HG02981 (cell line): ENCODE data around the gene ELOA.
A peak's percentile ranks its signal among the peaks of the same experiment; 100 is the strongest.

ENCODE experiments used
- ATAC-seq: cut with Tn5 transposase; IDR thresholded peaks from one replicate; pipeline ENCODE4 v1.9.1; 2021; ENCODE audit warnings: mild to moderate bottlenecking, moderate library complexity; ENCODE audit not compliant: unreplicated experiment

The ELOA gene

GRCh38 chr1:23743287-23744152 lies at the start of gene ELOA:
Gene ELOA, plus strand, starts transcription at chr1:23743471. Its CDS starts 33 bp downstream, at chr1:23743504.
- ATAC-seq: peak; percentile 75

GRCh38 chr1:23693599-23693998 lies 49.7 kb upstream of the ELOA start:
- no peak for ATAC-seq

GRCh38 chr1:23694371-23694770 lies 48.9 kb upstream of the ELOA start:
- no peak for ATAC-seq

GRCh38 chr1:23695667-23696066 lies 47.6 kb upstream of the ELOA start:
- no peak for ATAC-seq

- no peak for ATAC-seq
Measured at GRCh38 chr1:23696335-23696989, 46.8 kb upstream of the ELOA start.

- no peak for ATAC-seq
Measured at GRCh38 chr1:23698466-23698865, 44.8 kb upstream of the ELOA start.

- ATAC-seq: no peak
Measured at GRCh38 chr1:23699280-23700179, 43.7 kb upstream of the ELOA start.

- no peak for ATAC-seq
Measured at GRCh38 chr1:23701310-23701709, 42.0 kb upstream of the ELOA start.

GRCh38 chr1:23701996-23702395 lies 41.3 kb upstream of the ELOA start:
- no peak for ATAC-seq

GRCh38 chr1:23704834-23705495 lies 38.3 kb upstream of the ELOA start:
- ATAC-seq: no peak

- ATAC-seq: no peak
Measured at GRCh38 chr1:23709229-23709628, 34.0 kb upstream of the ELOA start.

GRCh38 chr1:23718482-23718881 lies 24.8 kb upstream of the ELOA start:
- no peak for ATAC-seq

GRCh38 chr1:23719162-23719820 lies 24.0 kb upstream of the ELOA start:
- no peak for ATAC-seq

- ATAC-seq: peak; percentile 64
Measured at GRCh38 chr1:23720256-23720995, 22.8 kb upstream of the ELOA start.

- ATAC-seq: no peak
Measured at GRCh38 chr1:23722652-23723051, 20.6 kb upstream of the ELOA start.

- ATAC-seq: no peak
Measured at GRCh38 chr1:23726686-23727085, 16.6 kb upstream of the ELOA start.

GRCh38 chr1:23727362-23727811 lies 15.9 kb upstream of the ELOA start:
- ATAC-seq: no peak

GRCh38 chr1:23732363-23733224 lies 10.7 kb upstream of the ELOA start:
- ATAC-seq: no peak
